ENCODE data around the gene LCTL. TPM values are rescaled to one million over a fixed set of nuclear protein-coding genes. Genes with fewer than 3 reads are reported as not detected.

The LCTL gene
- polyA plus RNA-seq, 1 of the 3 experiments (the other 2 are of a cell fraction) = 1.9 TPM

GRCh38 chr15:66614456-66614855 is 48.7 kb upstream of the LCTL start:
- Histone ChIP-seq H3K36me3 (replicated peaks in 1 of 2; ENCODE audit: control insufficient read depth in 1 of 2, insufficient read depth in 2 of 2, low read length in 1 of 2) (no peaks in the 10 kb centered on the region), H3K4me1 (ENCODE audit: control insufficient read depth in 1 of 2, insufficient read depth in 2 of 2, low read depth in 1 of 2, low read length in 1 of 2) (peaks cover 5 to 7% of the 10 kb centered on the region in 2 experiments; a peak in 2 of 4 replicates), H3K9ac (no peak overlapping the region), H3K27ac (ENCODE audit: low read depth in 2 of 2, low read length in 1 of 2) (no peak overlapping the region), H3K4me2 (no peak overlapping the region), H3K9me2 (no peaks in the 10 kb centered on the region), H3K79me2 (ENCODE audit: insufficient read depth) (no peaks in the 10 kb centered on the region), H2AFZ (ENCODE audit: low read depth) (no peak overlapping the region), H3F3A (replicated peaks; ENCODE audit: insufficient read depth) (peaks cover 7% of the 10 kb centered on the region), H3K9me3 (no peaks in the 10 kb centered on the region), H3K27me3 (ENCODE audit: insufficient read depth) (no peaks in the 10 kb centered on the region), H3K4me3 (ENCODE audit: low read depth in 2 of 2, low read length in 1 of 2) (no peak overlapping the region), H4K20me1 (ENCODE audit: insufficient read depth) (no peaks in the 10 kb centered on the region)
- POLR2A ChIA-PET = no interaction called here
- CTCF ChIA-PET = interaction anchor here (0.7 to 12.4 kb wide), 7 partner anchors 8 to 239 kb away, joined by 3 to 172 read pairs (median 16); partner anchors contain the start of gene SMAD6
- WGBS (ENCODE audit: low lambda C conversion rate) = 95% methylated on average over 4 of the region's 5 CpGs
- TF ChIP-seq ELF1 (IDR thresholded peaks at IDR 0.05) (no peak), PBX3 (IDR thresholded peaks at IDR 0.05) (no peak), SIN3A (IDR thresholded peaks at IDR 0.05; ENCODE audit: borderline replicate concordance, low read depth, low read length) (no peak), SMC3 (IDR thresholded peaks at IDR 0.05; ENCODE audit: low read depth, low read length) (no peak), CHD2 (IDR thresholded peaks at IDR 0.05; ENCODE audit: low read length, partially characterized antibody) (no peak), NFIC (IDR thresholded peaks at IDR 0.05; ENCODE audit: borderline replicate concordance) (no peak), TAF1 (IDR thresholded peaks at IDR 0.05; ENCODE audit: borderline replicate concordance, low read depth, low read length) (no peak), YY1 (IDR thresholded peaks at IDR 0.05; ENCODE audit: low read depth) (no peak), RFX5 (IDR thresholded peaks at IDR 0.05; ENCODE audit: low read length) (no peak), POLR2AphosphoS5 (IDR thresholded peaks at IDR 0.05; ENCODE audit: low read depth, low read length) (no peak)
- no peak for DNase-seq

GRCh38 chr15:66613743-66614142 is 47.9 kb upstream of the LCTL start:
- H3K9me3 ChIP-seq = no peaks in the 10 kb centered on the region
- H3K4me3 ChIP-seq (ENCODE audit: low read depth in 2 of 2, low read length in 1 of 2) = no peak overlapping the region
- H3K27ac ChIP-seq (ENCODE audit: low read depth in 2 of 2, low read length in 1 of 2) = no peak overlapping the region
- DNase-seq = no peak
- H3K4me1 ChIP-seq (ENCODE audit: control insufficient read depth in 1 of 2, insufficient read depth in 2 of 2, low read depth in 1 of 2, low read length in 1 of 2) = peaks cover 2 to 7% of the 10 kb centered on the region in 2 experiments; a peak in 2 of 4 replicates
- no peaks in the 10 kb centered on the region for H3K9me2 ChIP-seq
- peaks cover 7% of the 10 kb centered on the region for H3F3A ChIP-seq (replicated peaks; ENCODE audit: insufficient read depth)
- ChIA-PET POLR2A (no interaction called here), CTCF (interaction anchor here (0.7 to 12.4 kb wide), 7 partner anchors 11 to 240 kb away, joined by 3 to 172 read pairs (median 13); partner anchors contain the start of gene SMAD6)
- no peaks in the 10 kb centered on the region for H3K36me3 ChIP-seq (replicated peaks in 1 of 2; ENCODE audit: control insufficient read depth in 1 of 2, insufficient read depth in 2 of 2, low read length in 1 of 2)
- no peaks in the 10 kb centered on the region for H3K79me2 ChIP-seq (ENCODE audit: insufficient read depth)
- no peaks in the 10 kb centered on the region for H3K27me3 ChIP-seq (ENCODE audit: insufficient read depth)
- no peak overlapping the region for H2AFZ ChIP-seq (ENCODE audit: low read depth)
- H3K4me2 ChIP-seq = no peak overlapping the region
- TF ChIP-seq GATA2 (CRISPR knock-in tag; IDR thresholded peaks at IDR 0.05) (no peak), USF1 (IDR thresholded peaks at IDR 0.05; ENCODE audit: borderline replicate concordance, low read depth) (no peak), TEAD4 (IDR thresholded peaks at IDR 0.05; ENCODE audit: borderline replicate concordance, insufficient read depth) (no peak), SIN3A (IDR thresholded peaks at IDR 0.05; ENCODE audit: borderline replicate concordance, low read depth, low read length) (no peak), RXRA (IDR thresholded peaks at IDR 0.05; ENCODE audit: borderline replicate concordance, low read depth) (no peak), MEF2A (IDR thresholded peaks at IDR 0.05; ENCODE audit: borderline replicate concordance, low read depth) (no peak), CTCF (IDR thresholded peaks at IDR 0.05) (no peak)
- 94% methylated on average over 3 of the region's 3 CpGs for WGBS (ENCODE audit: low lambda C conversion rate)
- no peaks in the 10 kb centered on the region for H4K20me1 ChIP-seq (ENCODE audit: insufficient read depth)
- no peak overlapping the region for H3K9ac ChIP-seq
